Dermis microvascular lymphatic vessel endothelial cell (primary cell): ENCODE measurements around the gene PLEKHD1. TPM values are rescaled to one million over a fixed set of nuclear protein-coding genes. Genes with fewer than 3 reads are reported as not detected.
"Not testable (repeated sequence)": the region's sequence is repeated elsewhere in the genome, so short reads cannot be mapped to it uniquely, and the experiment has no call there.

Experiments
- DNase-seq, 2 donors: peaks; one replicate each; pipeline versions ENCODE4 v3.0.0 to v3.0.0-alpha.2; 2010; ENCODE audit warnings: low read depth in 2 of 2
- total RNA-seq: library from RNA; depleted of rRNA; stranded (reverse); fragments of >200 nt; gene quantifications from 2 replicates; pipeline ENCODE4 v1.2.1, GENCODE V29; 2014

The PLEKHD1 gene
- total RNA-seq, result under 0.01 and 0.13 TPM in 2 replicates

DNA sequence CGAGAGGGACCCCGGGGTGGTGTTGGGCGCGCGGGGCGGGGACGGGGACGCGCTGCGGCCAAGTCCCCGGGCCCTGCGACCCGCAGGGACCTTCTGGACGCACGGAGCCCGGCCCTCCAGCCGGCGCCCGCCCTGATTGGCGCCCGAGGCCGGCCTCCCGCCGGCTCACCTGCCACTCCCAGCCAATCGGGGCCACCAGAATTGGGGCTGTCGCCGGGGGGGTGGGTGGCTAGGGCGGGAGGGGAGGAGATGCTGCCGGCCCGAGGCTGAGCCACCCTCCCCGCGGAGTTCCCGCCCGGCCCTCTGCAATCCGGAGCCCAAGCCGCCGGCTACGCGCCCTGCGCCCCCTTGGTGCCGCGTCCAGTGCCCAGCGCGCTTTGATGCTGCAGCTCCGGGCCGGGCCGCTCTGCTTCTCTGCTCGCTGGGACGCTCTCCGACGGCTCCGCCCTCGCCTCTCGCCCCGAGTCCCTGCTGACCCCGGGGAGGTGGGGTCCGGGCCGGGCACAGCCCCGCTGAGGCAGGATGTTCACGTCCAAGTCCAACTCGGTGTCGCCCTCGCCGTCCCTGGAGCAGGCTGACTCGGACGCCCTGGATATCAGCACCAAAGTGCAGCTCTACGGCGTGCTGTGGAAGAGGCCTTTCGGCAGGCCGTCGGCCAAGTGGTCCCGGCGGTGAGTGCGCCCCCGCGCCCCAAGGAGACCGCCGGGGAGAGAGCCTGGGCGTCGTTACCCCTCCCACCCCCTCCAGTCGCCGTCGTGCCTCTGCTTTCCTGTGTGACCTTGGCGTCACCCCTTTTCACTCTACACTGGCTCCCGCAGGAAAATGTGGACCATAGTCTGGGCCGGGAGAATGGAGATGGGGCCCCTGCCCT is at the start of gene PLEKHD1:
TSS of gene PLEKHD1 (plus strand) at position 285 of the 871 bp plus-strand sequence. CDS start at position 523, 238 bp downstream.
- DNase-seq, result no peak

DNA sequence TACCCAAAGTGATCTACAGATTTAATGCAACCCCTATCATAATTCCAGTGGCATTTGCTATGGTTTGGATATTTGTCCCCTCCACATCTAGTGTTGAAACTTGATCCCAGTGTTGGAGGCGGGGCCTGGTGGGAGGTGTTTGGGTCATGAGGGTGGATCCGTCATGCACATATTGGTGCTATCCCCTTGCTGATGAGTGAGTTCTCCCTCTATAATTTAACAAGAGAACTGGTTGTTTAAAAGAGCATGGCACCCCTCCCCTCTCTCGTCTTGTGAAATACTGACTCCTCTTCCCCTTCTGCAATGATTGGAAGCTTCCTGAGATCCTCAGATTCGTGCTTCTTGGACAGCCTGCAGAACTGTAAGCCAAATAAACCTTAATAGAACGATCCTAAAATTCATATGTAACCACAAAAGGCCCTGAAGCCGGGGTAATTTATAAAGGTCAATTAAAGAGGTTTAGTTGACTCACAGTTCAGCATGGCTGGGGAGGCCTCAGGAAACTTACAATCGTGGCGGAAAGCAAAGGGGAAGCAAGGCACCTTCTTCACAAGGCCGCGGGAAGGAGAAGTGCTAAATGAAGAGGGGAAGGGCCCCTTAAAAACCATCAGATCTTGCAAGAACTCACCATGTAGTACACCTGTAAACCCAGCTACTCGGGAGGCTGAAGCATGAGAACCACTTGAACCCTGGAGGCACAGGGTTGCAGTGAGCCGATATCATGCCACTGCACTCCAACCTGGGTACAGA is 44.8 kb upstream of the PLEKHD1 start:
- no peak for DNase-seq

DNA sequence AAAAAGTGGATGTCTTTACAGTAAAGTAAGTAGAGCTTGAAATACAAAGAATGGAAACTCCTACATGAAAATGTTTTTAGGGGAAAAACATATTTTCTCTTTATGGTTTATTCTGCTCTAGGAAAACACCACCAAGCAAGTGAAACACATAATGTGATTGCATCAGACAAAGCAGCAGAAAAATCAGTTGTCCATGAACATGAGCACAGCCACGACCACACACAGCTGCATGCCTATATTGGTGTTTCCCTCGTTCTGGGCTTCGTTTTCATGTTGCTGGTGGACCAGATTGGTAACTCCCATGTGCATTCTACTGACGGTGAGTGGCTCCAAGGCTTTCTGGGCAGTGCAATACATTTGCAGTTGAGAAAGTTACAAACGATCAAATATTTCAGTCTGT is 42.6 kb upstream of the PLEKHD1 start:
- DNase-seq, result no peak

DNA sequence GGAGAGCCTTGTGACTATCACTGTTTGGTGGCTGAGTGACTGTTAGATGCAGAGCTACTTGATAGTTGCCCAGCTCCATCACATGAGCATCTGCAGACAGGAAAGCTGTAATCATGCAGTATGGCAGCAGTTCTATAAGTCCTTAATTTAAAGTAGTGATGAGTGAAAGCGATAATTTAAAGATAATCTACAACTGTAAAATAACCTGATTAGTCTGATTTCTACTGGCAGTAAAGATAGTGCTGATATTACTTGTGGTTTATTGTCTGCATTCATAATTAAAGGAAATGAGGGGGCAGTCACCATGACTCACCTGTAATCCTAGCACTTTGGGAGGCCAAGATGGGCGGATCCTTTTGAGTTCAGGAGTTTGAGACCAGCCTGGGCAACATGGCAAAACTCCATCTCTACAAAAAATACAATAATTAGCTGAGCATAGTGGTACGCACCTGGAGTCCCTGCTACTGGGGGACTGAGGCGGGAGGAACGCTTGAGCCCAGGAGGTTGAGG is 41.2 kb upstream of the PLEKHD1 start:
- peak in 1 of 2 donors; percentile 2 for DNase-seq

DNA sequence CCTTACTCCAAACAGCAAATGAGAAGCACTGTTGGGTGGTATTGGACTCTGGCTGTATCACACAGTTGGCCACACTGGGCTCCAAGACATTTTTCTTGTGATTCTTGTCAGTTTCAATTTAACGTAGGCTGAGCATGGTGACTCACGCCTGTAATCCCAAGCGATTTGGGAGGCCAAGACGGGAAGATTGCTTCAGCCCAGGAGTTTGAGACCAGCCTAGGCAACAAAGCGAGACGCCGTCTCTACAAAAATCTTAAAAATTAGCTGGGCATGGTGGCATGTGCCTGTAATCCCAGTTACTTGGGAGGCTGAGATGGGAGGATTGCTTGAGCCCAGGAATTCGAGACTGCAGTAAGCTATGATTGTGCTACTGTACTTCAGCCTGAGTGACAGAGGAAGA is 35.3 kb upstream of the PLEKHD1 start:
- no peak for DNase-seq

DNA sequence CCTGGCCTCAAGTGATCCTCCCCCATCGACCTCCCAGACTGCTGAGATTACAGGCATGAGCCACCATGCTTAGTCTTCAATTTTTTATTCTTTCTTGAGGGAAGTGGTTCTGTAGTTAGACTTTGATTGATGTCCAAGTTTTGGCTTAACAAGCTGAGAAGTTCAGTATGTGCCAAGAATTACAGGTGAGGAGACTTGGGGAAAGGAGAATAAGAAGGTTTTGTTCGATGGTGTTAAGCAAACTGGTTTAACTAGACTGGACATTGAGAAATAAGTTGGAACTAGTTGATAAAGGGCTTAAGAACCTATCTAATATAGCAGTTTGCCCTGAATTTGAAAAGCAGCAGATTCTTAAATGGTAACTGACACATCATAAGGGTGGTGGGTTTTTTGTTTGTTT is 32.6 kb upstream of the PLEKHD1 start:
- no peak for DNase-seq

DNA sequence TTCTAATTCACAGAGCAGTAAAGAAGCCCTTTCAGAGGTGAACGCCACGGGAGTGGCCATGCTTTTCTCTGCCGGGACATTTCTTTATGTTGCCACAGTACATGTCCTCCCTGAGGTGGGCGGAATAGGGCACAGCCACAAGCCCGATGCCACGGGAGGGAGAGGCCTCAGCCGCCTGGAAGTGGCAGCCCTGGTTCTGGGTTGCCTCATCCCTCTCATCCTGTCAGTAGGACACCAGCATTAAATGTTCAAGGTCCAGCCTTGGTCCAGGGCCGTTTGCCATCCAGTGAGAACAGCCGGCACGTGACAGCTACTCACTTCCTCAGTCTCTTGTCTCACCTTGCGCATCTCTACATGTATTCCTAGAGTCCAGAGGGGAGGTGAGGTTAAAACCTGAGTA is 26.2 kb upstream of the PLEKHD1 start:
- DNase-seq, result no peak

DNA sequence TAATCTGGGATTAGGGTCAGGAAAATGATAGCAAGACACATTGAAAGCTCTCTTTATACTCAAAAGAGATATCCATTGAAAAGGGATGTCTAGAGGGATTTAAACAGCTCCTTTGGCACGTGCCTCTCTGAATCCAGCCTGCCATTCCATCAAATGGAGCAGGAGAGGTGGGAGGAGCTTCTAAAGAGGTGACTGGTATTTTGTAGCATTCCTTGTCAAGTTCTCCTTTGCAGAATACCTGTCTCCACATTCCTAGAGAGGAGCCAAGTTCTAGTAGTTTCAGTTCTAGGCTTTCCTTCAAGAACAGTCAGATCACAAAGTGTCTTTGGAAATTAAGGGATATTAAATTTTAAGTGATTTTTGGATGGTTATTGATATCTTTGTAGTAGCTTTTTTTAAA is 25.4 kb upstream of the PLEKHD1 start:
- no peak for DNase-seq

DNA sequence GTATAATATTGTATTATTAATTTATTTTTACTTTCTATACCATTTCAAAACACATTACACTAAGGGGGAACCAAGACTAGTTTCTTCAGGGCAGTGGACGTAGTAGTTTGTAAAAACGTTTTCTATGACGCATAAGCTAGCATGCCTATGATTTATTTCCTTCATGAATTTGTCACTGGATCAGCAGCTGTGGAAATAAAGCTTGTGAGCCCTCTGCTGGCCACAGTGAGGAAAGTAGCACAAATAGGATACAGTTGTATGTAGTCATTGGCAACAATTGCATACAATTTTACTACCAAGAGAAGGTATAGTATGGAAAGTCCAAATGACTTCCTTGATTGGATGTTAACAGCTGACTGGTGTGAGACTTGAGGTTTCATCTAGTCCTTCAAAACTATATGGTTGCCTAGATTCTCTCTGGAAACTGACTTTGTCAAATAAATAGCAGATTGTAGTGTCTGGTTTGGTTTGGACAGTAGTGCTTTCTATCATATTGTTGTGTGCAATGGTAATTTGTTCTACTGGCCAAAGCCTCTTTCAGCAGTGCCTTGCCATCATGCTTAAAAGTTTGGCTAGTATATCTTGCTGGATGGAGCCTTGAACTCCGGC is 24.3 kb upstream of the PLEKHD1 start:
- DNase-seq, result peak; percentile 88 to 91

DNA sequence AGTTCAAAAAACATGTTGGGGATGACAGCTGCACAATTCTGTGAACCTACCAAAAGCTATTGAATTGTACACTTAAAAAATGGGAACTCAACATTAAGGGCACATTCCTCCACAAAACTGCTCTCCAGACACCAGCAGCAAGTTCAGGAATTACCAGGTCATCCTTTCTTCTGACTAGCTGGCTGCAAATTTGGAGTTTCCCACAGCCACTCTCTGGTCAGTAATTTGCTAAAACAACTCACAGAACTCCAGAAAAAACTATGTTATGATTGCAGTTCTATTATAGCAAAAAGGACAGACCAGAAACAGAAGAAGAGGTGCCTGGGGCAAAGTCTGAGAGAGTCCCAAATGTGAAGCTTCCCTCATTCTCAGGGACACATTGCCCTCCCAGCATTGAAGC is 20.1 kb upstream of the PLEKHD1 start:
- DNase-seq, result no peak

DNA sequence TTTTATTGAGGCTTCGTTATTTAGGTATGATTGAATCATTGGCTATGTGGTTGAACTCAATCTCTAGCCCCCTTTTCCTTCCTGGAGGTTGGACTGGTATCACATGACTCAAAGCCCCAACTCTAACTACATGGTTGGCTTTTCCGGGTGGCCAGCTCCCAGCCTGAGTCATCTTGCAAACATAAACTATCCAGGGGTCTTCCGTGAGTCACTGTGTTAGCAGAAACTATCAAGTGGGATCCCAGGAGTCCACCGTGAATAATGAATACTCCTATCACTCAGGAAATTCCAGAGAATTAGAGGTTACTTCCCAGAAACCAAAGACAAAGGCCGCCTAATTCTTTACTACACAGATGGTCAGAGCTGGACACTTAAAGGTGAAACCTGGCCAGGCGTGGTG is 19.7 kb upstream of the PLEKHD1 start:
- DNase-seq, result peak; percentile 34 to 93

DNA sequence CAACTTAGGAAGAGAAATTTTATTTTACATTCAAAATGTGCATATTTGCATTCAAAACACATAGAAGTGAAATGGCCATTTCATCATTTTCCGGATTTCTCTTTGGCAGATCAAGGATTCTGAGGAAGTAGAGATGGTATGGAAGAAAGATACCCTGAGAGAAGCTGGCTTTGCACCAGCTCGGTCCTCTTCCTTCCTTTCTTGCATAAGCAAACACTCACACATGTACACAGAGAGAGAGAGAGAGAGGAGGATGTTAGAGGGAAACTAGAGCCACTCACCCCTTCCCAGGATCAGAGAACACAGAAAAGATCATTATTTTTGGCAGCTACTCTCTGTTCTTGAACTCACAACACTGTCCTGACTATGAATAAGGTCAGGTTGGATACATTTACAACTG is 15.6 kb upstream of the PLEKHD1 start:
- DNase-seq, result peak in 1 of 2 donors; percentile 25

DNA sequence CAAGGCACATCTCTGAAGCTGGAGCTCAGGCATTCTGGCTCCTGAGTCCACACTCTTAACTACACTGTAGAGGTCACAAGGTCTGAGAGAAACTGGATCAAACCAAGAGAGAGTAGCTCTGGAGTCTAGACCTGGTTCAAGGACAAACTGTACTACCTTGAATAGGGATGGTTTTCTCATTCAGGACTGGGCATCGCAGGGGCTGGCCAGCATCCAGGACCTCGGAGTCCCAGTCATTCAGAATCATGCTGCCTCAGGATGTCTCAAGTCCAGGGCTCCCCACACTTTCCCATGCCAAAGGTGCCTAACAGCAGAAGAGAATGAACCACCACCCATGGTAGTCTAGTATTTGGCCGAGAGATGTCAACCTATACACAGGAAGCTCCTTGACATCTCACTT is 13.1 kb upstream of the PLEKHD1 start:
- no peak for DNase-seq

DNA sequence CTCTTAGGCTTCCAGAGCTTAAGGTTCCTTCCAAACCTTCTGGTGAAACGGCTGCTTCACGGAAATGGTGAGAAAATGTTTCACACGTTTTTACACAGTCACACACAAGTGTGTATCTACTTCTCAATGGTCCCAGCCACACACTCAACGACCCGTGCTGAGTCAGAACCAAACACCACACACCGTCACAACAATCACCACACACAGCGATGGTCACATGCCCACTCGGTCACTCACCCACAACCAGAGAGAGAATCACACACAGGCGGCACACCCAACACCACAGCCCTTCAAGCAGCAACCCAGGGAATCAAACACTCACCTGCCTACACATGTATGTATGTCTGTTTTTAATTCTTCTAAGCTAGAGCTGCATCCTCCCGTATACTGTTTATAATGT is 12.6 kb upstream of the PLEKHD1 start:
- no peak for DNase-seq

DNA sequence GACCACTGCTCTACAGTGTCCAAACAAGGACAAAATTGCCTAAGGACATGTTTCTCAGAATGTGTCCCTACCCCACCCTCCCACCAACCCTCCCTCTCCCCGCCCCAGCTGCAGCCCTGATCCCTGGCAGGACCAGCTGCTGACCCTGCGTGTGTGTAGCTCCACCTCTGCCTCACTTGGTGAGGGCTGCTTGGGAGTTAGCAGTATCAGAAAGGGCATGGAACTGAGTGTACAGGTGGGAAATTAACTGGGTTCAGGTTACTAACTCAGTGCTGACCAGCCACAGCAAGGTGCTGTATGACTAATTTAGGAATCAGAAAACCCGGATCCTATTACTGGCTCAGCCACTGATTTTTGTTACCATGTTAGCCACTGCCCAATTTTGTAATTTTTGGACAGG is 11.3 kb upstream of the PLEKHD1 start:
- DNase-seq, result no peak

DNA sequence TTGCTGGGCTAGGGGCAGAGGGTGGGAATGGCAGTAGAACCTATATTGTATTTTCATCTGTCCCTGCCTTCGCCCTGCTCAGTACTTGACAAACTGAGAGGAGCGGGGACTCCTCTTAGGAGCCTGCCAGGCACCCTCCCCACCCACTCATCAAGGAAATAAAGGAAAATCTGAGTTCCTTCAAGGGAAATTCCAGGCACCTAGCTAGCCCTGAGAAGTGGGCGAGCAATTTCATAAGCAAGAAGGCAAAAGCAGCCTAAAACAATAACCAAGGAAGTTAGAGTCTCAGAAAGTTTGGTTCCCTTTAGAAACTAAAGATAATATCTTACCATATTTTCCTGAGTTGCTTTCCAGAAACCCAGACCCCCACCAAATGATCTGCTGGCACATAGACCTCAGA is 10.6 kb upstream of the PLEKHD1 start:
- DNase-seq, result no peak

DNA sequence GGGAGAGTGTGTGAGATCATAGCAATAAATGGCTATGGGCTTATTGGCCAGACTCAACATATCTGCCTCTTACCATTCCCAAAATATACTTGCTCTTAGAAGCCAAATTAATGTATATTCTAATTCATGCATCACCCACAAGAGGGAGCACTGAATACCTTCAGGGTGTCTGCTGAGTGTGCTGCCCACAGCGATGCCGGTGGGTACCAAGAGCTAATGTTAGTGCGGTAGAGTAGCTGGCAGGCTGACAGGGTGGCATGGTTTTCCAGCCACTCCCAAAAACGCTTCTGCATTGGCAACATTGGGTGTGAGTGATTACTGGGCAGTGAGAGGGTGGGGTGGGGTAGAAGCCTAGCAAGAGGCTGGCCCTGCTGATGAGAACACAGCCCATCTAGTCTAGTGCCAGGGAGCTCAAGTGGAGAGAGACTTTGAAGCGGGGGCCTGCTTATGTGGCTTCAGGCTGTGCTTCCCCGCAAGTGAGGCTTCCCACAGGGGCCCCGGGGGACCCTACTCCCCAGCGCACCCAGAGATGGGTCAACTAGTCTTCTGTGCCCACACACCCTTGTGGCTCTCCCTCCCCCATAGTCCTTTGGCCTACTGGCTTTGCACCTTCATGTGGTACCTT is 9.2 kb upstream of the PLEKHD1 start:
- peak in 1 of 2 donors; percentile 14 for DNase-seq

DNA sequence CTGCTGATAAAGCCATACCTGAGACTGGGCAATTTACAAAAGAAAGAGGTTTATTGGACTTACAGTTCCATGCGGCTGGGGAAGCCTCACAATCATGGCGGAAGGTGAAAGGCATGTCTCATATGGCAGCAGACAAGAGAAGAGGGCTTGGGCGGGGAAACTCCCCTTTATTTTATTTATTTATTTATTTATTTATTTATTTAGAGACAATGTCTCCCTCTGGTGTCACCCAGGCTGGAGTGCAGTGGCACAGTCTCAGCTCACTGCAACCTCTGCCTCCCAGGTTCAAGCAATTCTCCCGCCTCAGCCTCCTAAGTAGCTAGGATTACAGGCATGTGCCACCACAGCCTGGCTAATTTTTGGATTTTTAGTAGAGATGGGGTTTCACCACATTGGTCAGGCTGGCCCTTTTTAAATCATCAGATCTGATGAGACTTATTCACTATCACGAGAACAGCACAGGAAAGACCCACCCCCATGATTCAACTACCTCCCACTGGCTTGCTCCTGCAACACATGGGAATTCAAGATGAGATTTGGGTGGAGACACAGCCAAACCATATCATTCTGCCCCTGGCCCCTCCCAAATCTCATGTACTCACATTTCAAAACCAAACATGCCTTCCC is 7.6 kb upstream of the PLEKHD1 start:
- DNase-seq, result not testable (repeated sequence)

DNA sequence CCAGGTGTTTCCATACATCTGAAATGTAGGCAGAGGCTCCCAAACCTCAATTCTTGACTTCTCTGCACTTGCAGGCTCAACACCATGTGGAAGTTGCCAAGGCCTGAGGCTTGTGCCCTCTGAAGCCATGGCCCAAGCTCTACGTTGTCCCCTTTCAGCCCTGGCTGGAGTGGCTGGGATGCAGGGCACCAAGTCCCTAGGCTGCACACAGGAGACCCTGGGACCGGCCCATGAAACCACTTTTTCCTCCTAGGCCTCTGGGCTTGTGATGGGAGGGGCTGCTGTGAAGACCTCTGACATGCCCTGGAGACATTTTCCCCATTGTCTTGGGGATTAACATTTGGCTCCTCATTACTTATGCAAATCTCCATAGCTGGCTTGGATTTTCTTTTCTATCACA is 6.5 kb upstream of the PLEKHD1 start:
- DNase-seq, result not testable (repeated sequence)

DNA sequence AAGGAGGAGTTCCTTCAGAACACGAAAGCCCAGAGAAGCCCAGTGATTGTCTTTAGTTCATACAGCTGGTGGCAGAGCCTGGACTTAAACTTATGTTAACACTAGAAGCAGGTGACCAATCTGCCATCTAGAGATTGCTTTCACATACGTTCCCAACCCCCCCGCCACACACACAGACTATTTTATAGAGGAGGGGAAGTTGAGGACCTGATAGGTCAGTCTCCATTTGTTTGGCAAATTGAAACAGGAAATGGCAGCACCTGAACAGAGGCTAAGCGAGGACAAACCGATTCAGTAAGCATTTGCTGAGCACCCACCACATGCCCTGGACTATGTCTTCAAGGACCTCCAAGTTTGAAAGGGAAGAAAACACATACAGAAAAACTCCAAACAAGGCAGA is 4.8 kb upstream of the PLEKHD1 start:
- DNase-seq, result no peak

DNA sequence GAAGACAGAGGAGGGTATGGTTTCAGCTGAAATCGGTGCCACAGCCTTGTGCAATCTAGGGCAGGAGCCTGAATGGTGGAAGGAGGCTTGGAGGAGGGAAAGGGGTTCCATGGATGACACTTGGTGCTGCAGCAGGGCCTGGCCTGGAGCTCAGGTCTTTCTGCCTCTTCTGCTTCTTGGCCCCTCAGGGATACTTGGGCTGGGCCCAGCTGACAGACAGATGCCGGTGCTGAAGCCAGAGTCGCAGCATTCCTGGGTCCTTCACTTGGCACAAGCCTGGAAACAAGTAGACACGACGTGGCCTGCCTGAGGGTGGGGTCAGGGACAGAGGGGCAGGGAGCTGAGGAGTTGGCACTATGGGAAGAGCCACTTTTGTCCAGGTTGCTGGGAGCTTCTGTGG is 4.4 kb upstream of the PLEKHD1 start:
- DNase-seq, result no peak
